Neural crest cell (in vitro differentiated cells): Measurements from ENCODE around the gene GSE1. TPM values are rescaled to one million over a fixed set of nuclear protein-coding genes. Genes with fewer than 3 reads are reported as not detected.
A peak's percentile ranks its signal among the peaks of the same experiment; 100 is the strongest.

Source experiments
- DNase-seq: peaks from one replicate; pipeline ENCODE4 v3.0.0; 2021; ENCODE audit warnings: low read depth, mixed read lengths, low spot score
- H3K27ac Mint-ChIP-seq: one replicate; pipeline ENCODE4 v1.8.0; 2021; ENCODE audit warnings: mild to moderate bottlenecking, mixed read lengths; ENCODE audit not compliant: unreplicated experiment
- H3K27me3 Mint-ChIP-seq: 2 replicates; pipeline ENCODE4 v1.8.0; 2021; ENCODE audit warnings: low read depth, mild to moderate bottlenecking, mixed read lengths
- H3K36me3 Mint-ChIP-seq: 2 replicates; pipeline ENCODE4 v1.8.0; 2021; ENCODE audit warnings: low read depth, mild to moderate bottlenecking, mixed read lengths
- H3K4me1 Mint-ChIP-seq: 2 replicates; pipeline ENCODE4 v1.8.0; 2021; ENCODE audit warnings: mixed read lengths
- H3K4me3 Mint-ChIP-seq: one replicate; pipeline ENCODE4 v1.8.0; 2021; ENCODE audit warnings: mild to moderate bottlenecking, mixed read lengths
- H3K9me3 Mint-ChIP-seq: 2 replicates; pipeline ENCODE4 v1.8.0; 2021; ENCODE audit warnings: mixed read lengths
- CTCF ChIP-seq: fragments of 200-600 bp; sonication (generic); conservative IDR thresholded peaks from 2 replicates; pipeline ENCODE4 v1.5.0; 2021; ENCODE audit warnings: antibody characterized with exemption, mild to moderate bottlenecking
- total RNA-seq: library from RNA; stranded (reverse); gene quantifications from 2 replicates; pipeline ENCODE4 v1.2.1, GENCODE V29; 2021

Gene GSE1
- total RNA-seq, 1 donor from 2014 or later, result 27.3 TPM

GRCh38 chr16:85646976-85647375 is 33.9 kb downstream of the GSE1 start:
- H3K27me3 Mint-ChIP-seq, result peaks cover 3% of the 10 kb centered on the region
- DNase-seq, result no peak
- H3K4me3 Mint-ChIP-seq, result no peak overlapping the region
- no peak for TF ChIP-seq CTCF
- H3K9me3 Mint-ChIP-seq, result no peaks in the 10 kb centered on the region
- H3K36me3 Mint-ChIP-seq, result no peaks in the 10 kb centered on the region
- peaks cover 7% of the 10 kb centered on the region for H3K4me1 Mint-ChIP-seq
- no peak overlapping the region for H3K27ac Mint-ChIP-seq

GRCh38 chr16:85648070-85648714 is 35.1 kb downstream of the GSE1 start:
- no peak for DNase-seq
- Mint-ChIP-seq H3K27ac (no peak overlapping the region), H3K27me3 (peaks cover 10% of the 10 kb centered on the region), H3K36me3 (no peaks in the 10 kb centered on the region), H3K9me3 (no peaks in the 10 kb centered on the region), H3K4me3 (peak overlapping the region; percentile 6), H3K4me1 (peaks cover 15% of the 10 kb centered on the region)
- no peak for TF ChIP-seq CTCF

GRCh38 chr16:85648805-85649204 is 35.7 kb downstream of the GSE1 start:
- Mint-ChIP-seq H3K4me3 (no peak overlapping the region), H3K36me3 (no peaks in the 10 kb centered on the region), H3K27ac (no peak overlapping the region), H3K27me3 (peaks cover 10% of the 10 kb centered on the region), H3K4me1 (peaks cover 15% of the 10 kb centered on the region), H3K9me3 (no peaks in the 10 kb centered on the region)
- DNase-seq, result no peak
- TF ChIP-seq CTCF, result no peak

GRCh38 chr16:85649411-85650134 is 36.5 kb downstream of the GSE1 start:
- Mint-ChIP-seq H3K9me3 (no peaks in the 10 kb centered on the region), H3K4me3 (no peak overlapping the region), H3K36me3 (no peaks in the 10 kb centered on the region), H3K27ac (no peak overlapping the region), H3K4me1 (peaks cover 15% of the 10 kb centered on the region), H3K27me3 (peaks cover 10% of the 10 kb centered on the region)
- no peak for DNase-seq
- no peak for TF ChIP-seq CTCF

GRCh38 chr16:85650135-85650843 is 37.2 kb downstream of the GSE1 start:
- no peak for DNase-seq
- no peak for TF ChIP-seq CTCF
- peaks cover 10% of the 10 kb centered on the region for H3K27me3 Mint-ChIP-seq
- no peaks in the 10 kb centered on the region for H3K9me3 Mint-ChIP-seq
- no peak overlapping the region for H3K27ac Mint-ChIP-seq
- H3K4me3 Mint-ChIP-seq, result peak overlapping the region; percentile 31
- no peaks in the 10 kb centered on the region for H3K36me3 Mint-ChIP-seq
- H3K4me1 Mint-ChIP-seq, result peaks cover 15% of the 10 kb centered on the region
